Measurements from ENCODE around the gene SGIP1.

The SGIP1 gene

DNA sequence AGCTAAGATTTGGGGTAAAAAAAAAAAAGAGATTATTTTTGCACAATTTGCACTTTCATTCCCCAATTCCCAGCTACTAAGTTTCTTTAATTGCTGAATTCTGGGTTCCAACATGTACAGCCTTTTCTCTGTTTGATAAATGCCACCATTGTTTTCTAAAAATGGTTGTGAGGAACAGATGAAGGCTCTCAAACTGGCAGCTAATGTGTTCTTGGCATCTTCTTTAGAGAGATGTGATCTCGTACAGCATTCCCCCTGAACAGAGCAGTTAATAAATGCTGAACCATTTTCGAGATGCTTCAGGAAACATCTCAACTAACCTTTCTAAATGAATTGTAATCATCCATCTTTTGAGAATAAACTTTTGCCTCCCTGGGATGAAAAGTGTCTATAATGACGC, 110.4 kb downstream of the SGIP1 start:
- TF ChIP-seq TAF1 (IDR thresholded peaks at IDR 0.05; ENCODE audit: low read depth) (no peak), EGR1 (IDR thresholded peaks at IDR 0.05) (no peak), ZBTB7A (IDR thresholded peaks at IDR 0.05; ENCODE audit: low read depth) (no peak), RAD21 (IDR thresholded peaks at IDR 0.05; ENCODE audit: low read depth) (no peak), EP300 (IDR thresholded peaks at IDR 0.05; ENCODE audit: borderline replicate concordance) (no peak), TEAD4 (IDR thresholded peaks at IDR 0.05) (no peak), CREB1 (IDR thresholded peaks at IDR 0.05; ENCODE audit: low read depth) (no peak), YY1 (IDR thresholded peaks at IDR 0.05; ENCODE audit: low read depth) (no peak), FOXM1 (IDR thresholded peaks at IDR 0.05; ENCODE audit: borderline replicate concordance, low read depth) (no peak), TCF12 (IDR thresholded peaks at IDR 0.05; ENCODE audit: low read depth) (no peak), NFIC (IDR thresholded peaks at IDR 0.05) (no peak), CEBPB (IDR thresholded peaks at IDR 0.05) (no peak)
- TF ChIP-seq, protein P1, sequence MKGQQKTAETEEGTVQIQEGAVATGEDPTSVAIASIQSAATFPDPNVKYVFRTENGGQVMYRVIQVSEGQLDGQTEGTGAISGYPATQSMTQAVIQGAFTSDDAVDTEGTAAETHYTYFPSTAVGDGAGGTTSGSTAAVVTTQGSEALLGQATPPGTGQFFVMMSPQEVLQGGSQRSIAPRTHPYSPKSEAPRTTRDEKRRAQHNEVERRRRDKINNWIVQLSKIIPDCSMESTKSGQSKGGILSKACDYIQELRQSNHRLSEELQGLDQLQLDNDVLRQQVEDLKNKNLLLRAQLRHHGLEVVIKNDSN (IDR thresholded peaks at IDR 0.05) = no peak
- TF ChIP-seq, protein P2, sequence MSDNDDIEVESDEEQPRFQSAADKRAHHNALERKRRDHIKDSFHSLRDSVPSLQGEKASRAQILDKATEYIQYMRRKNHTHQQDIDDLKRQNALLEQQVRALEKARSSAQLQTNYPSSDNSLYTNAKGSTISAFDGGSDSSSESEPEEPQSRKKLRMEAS (IDR thresholded peaks at IDR 0.05) = no peak
- TF ChIP-seq, protein P3, sequence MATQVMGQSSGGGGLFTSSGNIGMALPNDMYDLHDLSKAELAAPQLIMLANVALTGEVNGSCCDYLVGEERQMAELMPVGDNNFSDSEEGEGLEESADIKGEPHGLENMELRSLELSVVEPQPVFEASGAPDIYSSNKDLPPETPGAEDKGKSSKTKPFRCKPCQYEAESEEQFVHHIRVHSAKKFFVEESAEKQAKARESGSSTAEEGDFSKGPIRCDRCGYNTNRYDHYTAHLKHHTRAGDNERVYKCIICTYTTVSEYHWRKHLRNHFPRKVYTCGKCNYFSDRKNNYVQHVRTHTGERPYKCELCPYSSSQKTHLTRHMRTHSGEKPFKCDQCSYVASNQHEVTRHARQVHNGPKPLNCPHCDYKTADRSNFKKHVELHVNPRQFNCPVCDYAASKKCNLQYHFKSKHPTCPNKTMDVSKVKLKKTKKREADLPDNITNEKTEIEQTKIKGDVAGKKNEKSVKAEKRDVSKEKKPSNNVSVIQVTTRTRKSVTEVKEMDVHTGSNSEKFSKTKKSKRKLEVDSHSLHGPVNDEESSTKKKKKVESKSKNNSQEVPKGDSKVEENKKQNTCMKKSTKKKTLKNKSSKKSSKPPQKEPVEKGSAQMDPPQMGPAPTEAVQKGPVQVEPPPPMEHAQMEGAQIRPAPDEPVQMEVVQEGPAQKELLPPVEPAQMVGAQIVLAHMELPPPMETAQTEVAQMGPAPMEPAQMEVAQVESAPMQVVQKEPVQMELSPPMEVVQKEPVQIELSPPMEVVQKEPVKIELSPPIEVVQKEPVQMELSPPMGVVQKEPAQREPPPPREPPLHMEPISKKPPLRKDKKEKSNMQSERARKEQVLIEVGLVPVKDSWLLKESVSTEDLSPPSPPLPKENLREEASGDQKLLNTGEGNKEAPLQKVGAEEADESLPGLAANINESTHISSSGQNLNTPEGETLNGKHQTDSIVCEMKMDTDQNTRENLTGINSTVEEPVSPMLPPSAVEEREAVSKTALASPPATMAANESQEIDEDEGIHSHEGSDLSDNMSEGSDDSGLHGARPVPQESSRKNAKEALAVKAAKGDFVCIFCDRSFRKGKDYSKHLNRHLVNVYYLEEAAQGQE (IDR thresholded peaks at IDR 0.05; ENCODE audit: low read depth) = no peak

DNA sequence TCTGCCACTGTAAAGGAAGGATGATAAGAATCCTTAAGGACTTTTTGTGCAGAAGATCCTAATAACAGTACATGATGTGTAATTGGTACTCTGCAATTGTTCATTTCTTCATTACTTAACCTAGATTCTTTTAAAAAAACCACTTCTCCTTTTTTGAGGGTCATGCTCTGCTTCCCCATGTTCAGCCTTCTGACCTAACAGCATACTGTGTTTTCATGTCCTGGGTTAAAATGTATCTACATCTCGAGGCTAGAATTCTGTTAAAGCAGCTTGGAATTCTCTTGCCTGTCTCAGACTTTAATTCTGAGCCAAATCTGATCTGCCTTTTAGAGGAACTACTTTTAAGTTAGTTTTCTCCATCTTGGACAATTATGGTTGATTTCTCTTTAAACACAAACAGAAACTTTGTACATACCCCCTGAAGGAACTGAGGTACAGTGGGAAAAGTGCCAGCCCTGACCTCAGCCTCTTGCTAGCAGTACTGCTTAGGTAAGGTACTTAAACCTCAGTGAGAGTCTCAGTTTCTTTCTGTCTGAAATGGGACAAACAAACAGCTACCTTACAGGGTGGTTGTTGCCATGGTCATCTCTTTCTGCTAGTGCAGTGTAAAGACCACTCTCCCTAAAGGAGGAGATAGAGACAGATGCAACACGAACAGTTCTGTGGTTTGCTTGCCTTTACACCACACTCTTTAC, 115.1 kb downstream of the SGIP1 start:
- TF ChIP-seq YY1 (IDR thresholded peaks at IDR 0.05; ENCODE audit: low read depth) (no peak), CREB1 (IDR thresholded peaks at IDR 0.05; ENCODE audit: low read depth) (no peak), ZBTB7A (IDR thresholded peaks at IDR 0.05; ENCODE audit: low read depth) (no peak), TAF1 (IDR thresholded peaks at IDR 0.05; ENCODE audit: low read depth) (no peak), EP300 (IDR thresholded peaks at IDR 0.05; ENCODE audit: borderline replicate concordance) (no peak), EGR1 (IDR thresholded peaks at IDR 0.05) (no peak), CEBPB (IDR thresholded peaks at IDR 0.05) (no peak), NFIC (IDR thresholded peaks at IDR 0.05) (no peak), TEAD4 (IDR thresholded peaks at IDR 0.05) (no peak), TCF12 (IDR thresholded peaks at IDR 0.05; ENCODE audit: low read depth) (no peak), FOXM1 (IDR thresholded peaks at IDR 0.05; ENCODE audit: borderline replicate concordance, low read depth) (no peak), RAD21 (IDR thresholded peaks at IDR 0.05; ENCODE audit: low read depth) (no peak)
- TF ChIP-seq, protein P3 (IDR thresholded peaks at IDR 0.05; ENCODE audit: low read depth) = no peak
- TF ChIP-seq, protein P2 (IDR thresholded peaks at IDR 0.05) = no peak
- TF ChIP-seq, protein P1 (IDR thresholded peaks at IDR 0.05) = no peak

DNA sequence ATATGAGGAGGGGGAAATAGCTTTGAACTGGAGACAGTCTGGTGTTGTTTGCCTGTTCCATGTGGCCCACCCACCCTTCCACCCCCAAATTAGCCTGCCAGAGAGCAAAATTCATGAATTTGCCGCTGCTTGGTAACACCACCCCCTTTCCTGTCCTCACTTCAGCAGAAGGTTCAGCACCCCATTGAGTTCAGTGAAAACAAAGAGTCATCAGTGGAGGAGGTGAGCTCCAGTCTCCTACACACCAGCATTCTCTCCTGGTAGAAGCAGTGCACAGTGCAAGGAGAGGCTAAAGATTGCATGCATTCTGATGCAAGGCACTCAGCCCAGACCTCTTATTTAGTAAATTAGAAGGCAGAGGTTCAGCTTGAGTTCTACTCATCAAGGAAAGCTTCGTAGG, 118.6 kb downstream of the SGIP1 start:
- TF ChIP-seq RAD21 (IDR thresholded peaks at IDR 0.05; ENCODE audit: low read depth) = no peak
- TF ChIP-seq CEBPB (IDR thresholded peaks at IDR 0.05) = no peak
- TF ChIP-seq TCF12 (IDR thresholded peaks at IDR 0.05; ENCODE audit: low read depth) = no peak
- TF ChIP-seq, protein P3 (IDR thresholded peaks at IDR 0.05; ENCODE audit: low read depth) = no peak
- TF ChIP-seq ZBTB7A (IDR thresholded peaks at IDR 0.05; ENCODE audit: low read depth) = no peak
- TF ChIP-seq TAF1 (IDR thresholded peaks at IDR 0.05; ENCODE audit: low read depth) = no peak
- no peak for TF ChIP-seq NFIC (IDR thresholded peaks at IDR 0.05)
- no peak for TF ChIP-seq EP300 (IDR thresholded peaks at IDR 0.05; ENCODE audit: borderline replicate concordance)
- TF ChIP-seq EGR1 (IDR thresholded peaks at IDR 0.05) = no peak
- no peak for TF ChIP-seq TEAD4 (IDR thresholded peaks at IDR 0.05)
- no peak for TF ChIP-seq FOXM1 (IDR thresholded peaks at IDR 0.05; ENCODE audit: borderline replicate concordance, low read depth)
- TF ChIP-seq, protein P2 (IDR thresholded peaks at IDR 0.05) = no peak
- TF ChIP-seq CREB1 (IDR thresholded peaks at IDR 0.05; ENCODE audit: low read depth) = no peak
- TF ChIP-seq, protein P1 (IDR thresholded peaks at IDR 0.05) = no peak
- TF ChIP-seq YY1 (IDR thresholded peaks at IDR 0.05; ENCODE audit: low read depth) = no peak
